Measurements from ENCODE around the gene PAK3. TPM values are rescaled to one million over a fixed set of nuclear protein-coding genes. Genes with fewer than 3 reads are reported as not detected.

PAK3 gene
- total RNA-seq, 1 donor from 2014 or later = 0.78 TPM

DNA sequence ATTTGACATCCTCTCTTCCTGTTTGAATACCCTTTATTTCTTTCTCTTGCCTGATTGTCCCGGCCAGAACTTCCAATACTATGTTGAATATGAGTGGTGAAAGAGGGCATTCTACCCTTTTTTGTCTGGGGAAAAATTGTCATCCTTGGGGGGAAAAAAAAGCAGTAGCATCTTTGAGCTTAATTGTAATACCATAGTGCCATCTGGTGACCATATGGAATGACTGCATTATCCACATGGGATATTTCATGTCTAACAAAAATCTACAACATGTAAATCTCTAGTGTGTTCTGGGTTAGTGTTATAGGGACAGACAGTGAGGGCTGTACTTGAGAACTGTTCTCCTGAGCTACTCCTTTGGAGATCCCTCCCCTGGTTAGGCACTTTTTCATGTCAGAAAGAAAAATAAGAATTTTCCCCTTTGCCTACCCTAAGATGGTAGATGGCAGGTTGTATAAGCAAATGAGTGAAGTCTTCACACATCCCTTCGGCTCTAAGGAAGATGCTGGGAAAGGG, 148.3 kb downstream of the PAK3 start:
- no peak for DNase-seq (ENCODE audit: low spot score)
- intact Hi-C loops (cut with DNase I) = loop anchor here (10.0 kb wide), 1 partner anchor 399 kb away; no protein-coding TSS in a partner anchor

DNA sequence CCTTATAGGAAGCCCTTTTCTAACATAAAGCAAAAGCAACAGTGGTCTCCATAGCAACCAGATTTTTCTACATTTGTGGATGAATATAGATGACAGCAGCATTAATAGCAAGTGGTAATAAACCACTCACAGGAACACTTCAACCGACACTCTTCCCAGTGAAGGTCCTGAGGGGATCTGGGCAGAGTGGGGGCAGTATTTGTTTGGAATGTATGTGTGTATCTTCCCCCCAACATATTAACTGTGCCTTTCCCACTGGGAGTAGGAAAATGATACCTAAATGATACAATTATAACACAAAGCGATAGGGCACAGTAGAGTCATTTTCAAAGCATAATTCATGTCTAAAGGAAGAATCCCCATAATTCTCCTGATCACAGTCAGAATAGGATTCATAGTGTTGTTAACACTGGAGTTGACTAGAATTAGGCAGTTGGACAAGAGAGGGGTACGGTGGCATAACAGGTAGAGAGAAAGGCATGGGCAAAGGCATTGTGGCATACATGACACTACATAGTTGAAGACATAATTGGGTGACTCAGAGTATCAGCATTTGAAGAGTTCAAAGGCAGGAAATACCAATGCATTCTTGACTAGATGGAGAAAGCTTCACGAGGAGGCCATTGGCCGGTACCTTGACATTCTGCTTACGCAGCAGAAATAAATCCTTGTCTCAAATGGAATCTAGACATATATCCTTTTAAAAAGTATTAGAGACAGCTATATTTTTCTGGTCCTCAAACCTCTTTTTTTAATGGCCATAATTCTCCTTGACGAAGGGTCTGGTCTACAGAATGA, 159.1 kb downstream of the PAK3 start:
- DNase-seq (ENCODE audit: low spot score) = no peak
- intact Hi-C loops (cut with DNase I) = no loop called here

DNA sequence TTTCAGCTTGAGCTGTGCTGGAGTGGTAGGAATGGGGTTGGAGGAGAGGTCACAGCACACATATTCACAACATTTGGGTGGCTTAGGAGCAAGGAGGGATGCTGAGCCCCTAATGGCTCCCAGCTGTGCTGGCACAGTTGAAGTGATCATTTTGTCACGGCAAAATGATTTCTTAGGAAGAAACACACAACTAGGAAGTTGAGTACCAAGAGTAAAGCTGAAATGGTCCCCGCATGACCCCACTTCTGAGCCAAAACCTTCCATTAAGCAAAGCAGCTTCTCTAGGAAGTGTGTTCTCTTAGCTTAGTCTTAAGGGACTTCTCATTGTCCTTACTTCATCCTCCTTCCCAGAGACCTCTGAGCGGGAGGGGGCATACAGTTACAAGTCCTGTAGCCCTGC, 161.7 kb downstream of the PAK3 start:
- intact Hi-C loops (cut with DNase I) = no loop called here
- no peak for DNase-seq (ENCODE audit: low spot score)

DNA sequence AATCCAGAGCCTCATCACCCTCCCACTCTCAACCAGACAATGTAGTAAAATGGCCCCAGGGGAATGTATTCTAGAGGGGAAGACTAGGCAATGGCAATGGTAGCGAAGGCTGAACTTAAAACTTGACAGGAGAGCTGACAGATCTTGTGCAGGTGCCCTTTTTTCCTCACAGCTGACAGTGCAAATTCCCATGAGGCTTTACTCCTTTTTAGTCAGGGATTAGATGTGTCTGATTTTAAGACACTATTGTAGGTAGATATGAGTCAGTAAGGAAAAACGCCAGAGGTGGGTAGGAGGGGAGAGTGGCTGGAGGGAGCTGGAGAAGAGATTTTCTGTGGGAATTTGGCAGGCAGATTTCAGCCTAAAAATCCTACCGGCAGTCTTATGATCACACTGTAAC, 163.6 kb downstream of the PAK3 start:
- DNase-seq (ENCODE audit: low spot score) = no peak
- intact Hi-C loops (cut with DNase I) = no loop called here

DNA sequence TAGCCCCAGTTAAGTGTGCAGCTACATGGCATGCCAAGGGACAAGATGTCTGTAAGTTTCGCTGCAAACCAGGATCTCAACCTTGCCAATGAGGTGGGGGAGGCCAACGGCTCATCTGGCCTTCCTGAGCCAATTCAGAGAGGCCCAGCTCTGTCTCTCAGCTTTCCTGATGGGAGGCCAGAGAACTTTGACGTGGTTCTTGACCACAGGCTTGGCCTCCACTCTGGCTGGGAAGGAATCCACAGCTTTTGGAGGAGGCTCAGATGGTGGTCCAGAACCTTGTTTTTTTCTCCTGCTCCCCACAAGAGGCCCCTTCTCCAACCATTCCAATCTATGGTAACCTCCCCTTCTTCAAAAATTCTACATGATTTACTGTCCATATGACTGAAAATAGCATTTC, 164.5 kb downstream of the PAK3 start:
- intact Hi-C loops (cut with DNase I) = loop anchor here (10.0 kb wide), 1 partner anchor 184 kb away; no protein-coding TSS in a partner anchor
- no peak for DNase-seq (ENCODE audit: low spot score)

DNA sequence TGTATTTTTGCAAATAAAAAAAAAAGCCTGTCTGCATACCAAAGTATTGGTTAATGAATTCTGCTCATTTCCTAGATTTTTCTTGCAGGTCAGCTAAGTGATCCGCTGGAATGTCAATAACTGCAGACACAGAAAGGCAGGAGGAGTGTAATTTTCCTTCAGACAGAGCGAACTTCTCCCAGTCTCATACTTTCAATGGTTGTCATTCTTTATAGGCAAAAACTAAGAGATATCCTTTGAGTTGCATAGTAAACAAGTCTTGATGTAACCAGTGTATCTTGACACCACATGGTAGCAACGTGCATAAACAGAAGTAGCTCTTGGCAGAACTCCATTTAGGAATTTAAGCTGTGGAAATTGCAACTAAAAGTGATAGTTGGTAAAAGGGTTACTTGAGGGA, 166.1 kb downstream of the PAK3 start:
- no peak for DNase-seq (ENCODE audit: low spot score)
- intact Hi-C loops (cut with DNase I) = loop anchor here (10.0 kb wide), 1 partner anchor 183 kb away; no protein-coding TSS in a partner anchor

DNA sequence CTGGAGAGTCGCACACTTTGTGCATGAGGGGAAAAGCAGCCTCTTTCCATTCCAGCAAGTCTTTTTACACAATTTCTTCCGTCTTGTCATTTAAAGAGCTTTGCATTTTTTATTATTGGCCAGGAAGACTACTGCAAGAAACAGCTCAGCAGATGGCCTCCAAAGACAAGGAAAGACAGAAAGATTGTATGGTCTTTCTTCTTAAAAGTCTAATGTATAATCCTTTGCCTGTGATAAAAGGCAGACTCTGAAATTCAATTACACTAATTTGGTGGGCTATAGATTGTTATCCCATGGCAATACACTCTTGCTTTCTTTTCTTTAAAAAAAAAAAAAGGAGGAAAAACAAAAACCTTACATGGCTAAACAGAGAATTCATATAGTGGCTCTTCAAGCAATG, 168.4 kb downstream of the PAK3 start:
- DNase-seq (ENCODE audit: low spot score) = no peak
- intact Hi-C loops (cut with DNase I) = loop anchor here (10.0 kb wide), 1 partner anchor 180 kb away; no protein-coding TSS in a partner anchor

DNA sequence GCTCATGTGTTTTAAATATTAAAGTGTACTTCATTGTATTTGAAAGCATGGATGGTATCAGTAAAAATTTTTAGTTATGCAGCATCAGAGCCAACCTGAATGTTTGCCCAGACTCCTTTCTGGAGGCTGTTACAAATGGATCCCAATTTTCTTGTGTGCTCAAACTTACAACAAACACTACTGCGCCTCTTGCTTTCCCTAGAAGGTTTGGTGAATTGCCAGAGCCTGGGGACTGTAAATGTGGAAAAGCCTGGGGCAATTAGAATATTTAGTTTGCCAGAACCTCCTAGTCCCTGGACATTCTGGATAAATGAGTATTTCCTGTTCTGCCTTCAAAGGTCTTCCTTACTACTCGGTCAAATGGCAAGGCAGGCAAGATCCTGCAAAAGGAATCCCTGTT, 169.5 kb downstream of the PAK3 start:
- intact Hi-C loops (cut with DNase I) = loop anchor here (10.0 kb wide), 1 partner anchor 179 kb away; no protein-coding TSS in a partner anchor

DNA sequence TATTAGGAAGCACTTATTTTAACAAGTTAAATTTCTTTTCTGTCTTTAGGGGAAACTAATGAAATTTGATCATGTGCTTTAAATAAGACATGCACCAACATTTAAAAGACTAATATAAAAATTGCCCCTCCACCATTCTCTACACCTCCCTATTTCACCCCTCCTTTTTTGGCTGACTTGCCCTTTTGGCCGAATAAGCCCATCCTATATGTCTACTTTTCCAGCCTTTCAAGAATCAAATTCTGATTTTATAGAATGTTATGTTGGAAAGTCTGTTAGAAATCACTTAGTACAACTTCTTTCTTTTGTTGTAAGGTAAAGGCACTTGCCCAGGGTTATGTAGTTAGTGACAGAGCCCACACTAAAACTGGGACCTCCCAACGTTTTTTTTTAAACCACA, 172.5 kb downstream of the PAK3 start:
- intact Hi-C loops (cut with DNase I) = loop anchor here (10.0 kb wide), 1 partner anchor 176 kb away; no protein-coding TSS in a partner anchor
- DNase-seq (ENCODE audit: low spot score) = no peak

More for the DNA sequence above, 169.5 kb downstream of the PAK3 start:
- DNase-seq (ENCODE audit: low spot score) = no peak

DNA sequence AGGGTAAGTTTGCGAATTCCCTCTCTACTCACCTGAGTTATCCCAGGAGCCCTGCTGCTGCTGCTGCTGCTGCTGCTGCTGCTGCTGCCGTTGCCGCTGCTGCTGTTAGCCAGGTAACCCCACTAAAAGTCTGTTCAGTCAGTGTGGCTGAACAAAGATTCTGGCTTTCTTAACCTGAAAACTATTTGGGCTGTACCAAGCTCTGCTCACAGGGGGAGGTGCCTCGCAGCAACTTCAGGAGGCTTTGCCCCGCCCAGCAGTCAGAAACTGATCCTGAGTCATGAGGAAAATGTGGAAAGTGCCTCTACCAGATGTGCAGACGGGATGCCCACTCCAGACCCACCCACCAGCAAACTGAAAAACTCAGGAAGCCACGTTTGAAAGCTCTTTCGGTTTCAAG, 174.3 kb downstream of the PAK3 start, which contains the start of gene CAPN6:
Gene CAPN6, minus strand, starts transcription at position 145 of the 400 bp plus-strand sequence. CDS start 6,547 bp downstream, outside the sequence.
- intact Hi-C loops (cut with DNase I) = no loop called here
- DNase-seq (ENCODE audit: low spot score) = no peak

Other genes starting within 250 kb of the PAK3 start
- gene CAPN6, start 174.3 kb downstream of the PAK3 start, total RNA-seq = 0.62 TPM

Measured in cardiac septum (tissue), 1 donor.